Measurements from ENCODE around the gene MTA2. TPM values are rescaled to one million over a fixed set of nuclear protein-coding genes. Genes with fewer than 3 reads are reported as not detected.
"Not testable (repeated sequence)": the region's sequence is repeated elsewhere in the genome, so short reads cannot be mapped to it uniquely, and the experiment has no call there.

MTA2 gene
- total RNA-seq, 2 experiments from 2014 or later, result 270 to 299 TPM

DNA sequence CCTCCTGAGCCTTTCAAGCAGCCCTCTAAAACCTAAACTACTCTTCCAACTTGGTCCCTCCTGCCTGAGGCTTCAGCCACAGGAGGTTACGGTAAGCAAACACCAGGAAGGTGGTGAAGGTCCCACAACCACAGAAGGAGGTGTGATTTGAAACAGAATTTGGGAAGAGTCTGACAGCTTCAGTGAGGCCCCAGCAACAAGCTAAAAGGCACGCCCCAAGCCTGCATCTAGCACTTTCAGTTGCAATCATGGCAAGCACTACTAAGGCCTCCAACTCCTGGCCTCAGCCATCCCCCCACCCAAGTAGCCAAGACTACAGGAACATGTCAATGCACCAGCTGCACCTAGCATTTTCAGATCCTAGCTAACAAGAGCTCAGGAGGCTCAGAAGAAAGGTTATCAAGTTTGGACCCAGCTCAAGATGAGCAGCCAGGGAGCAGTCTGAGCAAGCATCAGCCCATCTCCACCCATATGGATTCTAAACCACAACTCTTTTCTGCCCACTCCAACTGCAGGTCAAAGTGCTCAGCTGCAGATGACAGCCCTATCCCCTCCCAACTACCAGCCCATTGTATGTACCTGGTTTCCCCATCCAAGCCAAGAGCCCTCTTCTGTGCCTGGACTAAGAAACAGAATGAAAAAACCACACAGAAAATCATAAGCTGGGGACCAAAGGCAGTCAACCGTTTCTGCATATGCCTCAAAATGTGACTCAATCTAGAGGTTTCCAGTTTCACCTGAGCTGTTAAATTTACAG is 44.6 kb downstream of the MTA2 start:
- no peaks in the 10 kb centered on the region for H3K27me3 Mint-ChIP-seq
- H3K4me3 Mint-ChIP-seq, result peak overlapping the region; percentile 75
- H3K27ac Mint-ChIP-seq, result peak overlapping the region; percentile 99
- no peaks in the 10 kb centered on the region for H3K9me3 Mint-ChIP-seq
- H3K36me3 Mint-ChIP-seq (ENCODE audit: low read depth), result peaks cover 36% of the 10 kb centered on the region
- ChIA-PET CTCF (interaction anchor here (0.6 to 11.8 kb wide), 11 partner anchors 12 to 324 kb away, joined by 3 to 85 read pairs (median 3); partner anchors contain the start of genes AHNAK, SLC3A2 and TUT1), POLR2A (interaction anchor here (0.6 to 1.5 kb wide), 5 partner anchors 13 to 45 kb away, joined by 3 to 7 read pairs (median 5); partner anchors contain the start of genes EEF1G, MTA2 and TUT1)
- DNase-seq, result peak; percentile 87
- peaks cover 92% of the 10 kb centered on the region for H3K4me1 Mint-ChIP-seq

DNA sequence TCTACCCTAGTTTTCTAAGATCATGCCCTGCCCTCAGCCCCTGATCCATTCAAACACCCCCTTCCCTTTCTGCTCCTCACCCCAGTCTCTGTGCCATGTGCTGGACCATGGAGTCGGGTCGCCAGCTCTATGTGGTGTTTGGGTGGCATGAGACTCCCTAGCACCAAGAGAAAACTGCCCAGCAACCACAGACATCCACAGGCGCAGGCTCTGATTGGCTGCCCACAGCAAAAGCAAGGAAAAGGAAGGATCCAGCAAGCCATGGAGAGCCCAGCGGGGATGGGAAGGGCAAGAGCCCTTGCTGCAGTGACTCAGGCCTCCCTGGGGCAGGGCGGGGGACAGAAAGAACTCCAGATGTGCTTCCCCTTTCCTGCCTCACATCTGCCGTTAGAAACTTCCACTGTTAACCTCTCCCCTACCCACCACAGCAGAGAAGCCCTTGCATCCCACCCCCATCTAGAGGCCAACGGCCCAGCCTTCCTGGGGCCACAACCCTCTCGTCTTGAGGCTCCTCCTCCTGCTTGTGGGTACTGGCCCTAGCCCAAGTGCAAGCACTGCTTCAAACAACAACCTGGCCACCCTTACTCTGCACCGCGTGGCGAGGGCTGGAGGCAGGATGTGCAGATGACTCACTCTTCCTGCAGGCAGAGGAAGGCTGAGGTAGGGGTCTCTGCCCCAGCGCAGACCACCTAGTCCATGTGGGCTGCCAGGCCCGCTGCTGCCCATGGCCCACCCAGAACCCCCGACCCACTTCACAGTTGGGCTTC is 45.4 kb downstream of the MTA2 start:
- peak; percentile 92 for DNase-seq
- H3K4me1 Mint-ChIP-seq, result peaks cover 95% of the 10 kb centered on the region
- H3K27ac Mint-ChIP-seq, result peak overlapping the region; percentile 99
- ChIA-PET CTCF (interaction anchor here (0.7 to 11.8 kb wide), 9 partner anchors 13 to 166 kb away, joined by 3 to 85 read pairs (median 5); partner anchors contain the start of genes AHNAK and TUT1), POLR2A (interaction anchor here (1.1 to 1.5 kb wide), 4 partner anchors 9 to 35 kb away, joined by 3 to 7 read pairs (median 5); partner anchors contain the start of genes AHNAK, EEF1G and TUT1)
- H3K27me3 Mint-ChIP-seq, result no peaks in the 10 kb centered on the region
- no peaks in the 10 kb centered on the region for H3K9me3 Mint-ChIP-seq
- H3K36me3 Mint-ChIP-seq (ENCODE audit: low read depth), result peaks cover 31% of the 10 kb centered on the region
- peak overlapping the region; percentile 75 for H3K4me3 Mint-ChIP-seq

DNA sequence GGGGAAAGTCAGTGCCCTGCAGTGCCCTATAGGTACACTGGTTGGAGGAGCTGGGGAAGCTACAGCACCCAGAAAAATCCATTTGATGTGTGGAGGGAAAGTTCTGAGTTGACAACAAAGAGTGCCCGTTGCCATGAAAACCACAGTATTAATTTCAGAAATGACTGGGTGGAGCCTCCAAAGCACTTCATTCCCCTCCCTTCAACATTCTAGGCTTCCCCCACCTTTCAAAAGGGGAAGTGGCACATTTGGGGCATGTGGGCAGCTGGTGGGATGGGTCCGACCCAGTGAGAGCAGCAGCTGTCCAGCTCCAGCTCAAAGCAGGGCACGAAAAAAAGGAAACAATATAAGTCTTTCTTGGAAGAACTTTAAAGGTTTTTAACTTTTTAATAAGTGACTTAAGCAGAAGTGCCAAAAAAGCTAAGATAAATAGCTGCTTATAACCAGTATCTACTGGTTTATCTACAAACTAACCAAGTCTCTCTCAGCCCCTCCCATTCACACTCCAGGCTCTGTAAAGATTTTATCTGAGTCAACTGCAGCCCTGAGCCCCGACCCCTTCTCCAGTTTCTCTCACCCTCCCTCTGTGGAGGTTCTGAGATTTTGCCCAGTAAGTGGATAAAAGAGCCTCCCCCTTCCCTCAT is 46.1 kb downstream of the MTA2 start:
- H3K4me1 Mint-ChIP-seq, result peaks cover 96% of the 10 kb centered on the region
- DNase-seq, result peak; percentile 82
- POLR2A ChIA-PET, result interaction anchor here (1.3 kb wide), 1 partner anchor 9 kb away, joined by 5 read pairs; the partner anchor contains the start of gene AHNAK
- CTCF ChIA-PET, result interaction anchor here (0.6 to 11.8 kb wide), 7 partner anchors 12 to 1651 kb away, joined by 3 to 85 read pairs (median 6); partner anchors contain the start of genes AHNAK, FERMT3 and TUT1
- H3K4me3 Mint-ChIP-seq, result peak overlapping the region; percentile 75
- no peaks in the 10 kb centered on the region for H3K27me3 Mint-ChIP-seq
- H3K36me3 Mint-ChIP-seq (ENCODE audit: low read depth), result peaks cover 28% of the 10 kb centered on the region
- no peaks in the 10 kb centered on the region for H3K9me3 Mint-ChIP-seq
- peak overlapping the region; percentile 99 for H3K27ac Mint-ChIP-seq

DNA sequence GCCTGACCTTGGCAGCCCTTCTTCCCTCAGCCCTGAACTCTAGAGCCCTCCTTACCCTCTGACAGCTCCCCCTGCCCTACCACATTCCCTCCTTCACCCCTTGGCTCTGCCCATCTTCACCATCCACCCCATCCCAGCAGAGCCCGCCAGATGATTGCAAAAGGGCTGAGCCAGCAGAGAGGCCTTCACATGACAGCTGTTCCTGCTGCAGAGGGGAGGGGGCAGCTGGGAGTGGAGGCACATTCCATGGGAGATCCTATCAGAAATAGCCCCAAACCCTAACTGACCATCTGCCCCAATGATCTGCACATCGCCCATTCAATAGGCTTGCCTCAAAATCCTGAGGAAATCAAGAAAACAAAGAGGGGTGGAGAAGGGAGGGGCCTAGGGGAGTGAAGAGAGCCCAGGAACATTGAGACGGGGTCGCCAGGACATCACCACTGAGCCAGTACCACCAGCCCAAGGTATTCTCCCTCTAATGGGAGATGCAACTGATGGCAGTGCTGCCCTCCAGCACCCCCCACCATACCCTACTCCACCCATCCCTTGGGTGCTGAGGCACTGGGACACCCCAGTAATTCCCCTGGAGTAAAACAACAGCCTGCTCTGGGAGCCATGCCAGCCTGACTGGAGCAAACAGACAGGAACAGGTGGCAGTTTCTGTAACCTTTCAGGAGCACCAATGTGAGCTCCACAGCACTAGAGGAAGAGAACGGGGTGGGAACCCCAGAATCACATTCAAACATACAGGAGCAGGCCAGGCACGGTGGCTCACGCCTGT is 47.1 kb downstream of the MTA2 start:
- peaks cover 2% of the 10 kb centered on the region for H3K27me3 Mint-ChIP-seq
- no peaks in the 10 kb centered on the region for H3K9me3 Mint-ChIP-seq
- H3K4me1 Mint-ChIP-seq, result peaks cover 96% of the 10 kb centered on the region
- peak overlapping the region; percentile 99 for H3K27ac Mint-ChIP-seq
- ChIA-PET CTCF (interaction anchor here (0.7 to 11.8 kb wide), 6 partner anchors 11 to 160 kb away, joined by 3 to 85 read pairs (median 32); partner anchors contain the start of genes AHNAK and TUT1), POLR2A (interaction anchor here (1.3 kb wide), 1 partner anchor 8 kb away, joined by 5 read pairs; the partner anchor contains the start of gene AHNAK)
- DNase-seq, result no peak
- H3K36me3 Mint-ChIP-seq (ENCODE audit: low read depth), result peaks cover 18% of the 10 kb centered on the region
- H3K4me3 Mint-ChIP-seq, result peak overlapping the region; percentile 75

DNA sequence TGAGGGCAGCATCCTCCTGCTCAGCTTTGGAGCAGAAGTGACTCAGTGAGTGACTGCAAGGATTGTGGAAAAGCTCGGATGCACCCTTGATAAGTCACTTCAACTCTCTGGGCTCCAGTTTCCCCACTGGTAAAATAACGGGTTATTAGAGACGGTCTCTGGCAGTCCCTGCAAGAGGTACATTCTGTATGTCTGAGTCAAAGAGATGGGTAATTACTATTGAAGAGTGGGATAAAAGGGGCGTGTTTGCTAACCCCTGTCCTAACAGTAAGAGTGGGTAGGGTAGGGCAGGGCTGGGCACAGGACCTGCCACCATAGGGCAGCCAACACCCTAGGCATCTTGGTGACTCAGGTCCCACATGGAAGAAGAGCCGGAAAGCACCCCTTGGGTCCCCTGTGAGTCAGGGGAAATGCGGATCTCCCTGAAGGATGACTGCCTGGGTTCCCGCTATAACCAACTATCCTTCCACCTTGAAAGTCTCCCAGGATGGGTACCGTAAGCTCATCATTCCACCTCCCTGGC is 47.8 kb downstream of the MTA2 start:
- H3K27ac Mint-ChIP-seq, result peak overlapping the region; percentile 99
- no peak for DNase-seq
- peaks cover 11% of the 10 kb centered on the region for H3K36me3 Mint-ChIP-seq (ENCODE audit: low read depth)
- CTCF ChIA-PET, result interaction anchor here (1.6 to 11.8 kb wide), 3 partner anchors 10 to 132 kb away, joined by 6 to 85 read pairs (median 57); no protein-coding TSS in a partner anchor
- POLR2A ChIA-PET, result interaction anchor here (1.4 kb wide), 1 partner anchor 10 kb away, joined by 4 read pairs; no protein-coding TSS in a partner anchor
- no peaks in the 10 kb centered on the region for H3K9me3 Mint-ChIP-seq
- H3K4me3 Mint-ChIP-seq, result no peak overlapping the region
- H3K27me3 Mint-ChIP-seq, result peaks cover 2% of the 10 kb centered on the region
- H3K4me1 Mint-ChIP-seq, result peaks cover 90% of the 10 kb centered on the region

DNA sequence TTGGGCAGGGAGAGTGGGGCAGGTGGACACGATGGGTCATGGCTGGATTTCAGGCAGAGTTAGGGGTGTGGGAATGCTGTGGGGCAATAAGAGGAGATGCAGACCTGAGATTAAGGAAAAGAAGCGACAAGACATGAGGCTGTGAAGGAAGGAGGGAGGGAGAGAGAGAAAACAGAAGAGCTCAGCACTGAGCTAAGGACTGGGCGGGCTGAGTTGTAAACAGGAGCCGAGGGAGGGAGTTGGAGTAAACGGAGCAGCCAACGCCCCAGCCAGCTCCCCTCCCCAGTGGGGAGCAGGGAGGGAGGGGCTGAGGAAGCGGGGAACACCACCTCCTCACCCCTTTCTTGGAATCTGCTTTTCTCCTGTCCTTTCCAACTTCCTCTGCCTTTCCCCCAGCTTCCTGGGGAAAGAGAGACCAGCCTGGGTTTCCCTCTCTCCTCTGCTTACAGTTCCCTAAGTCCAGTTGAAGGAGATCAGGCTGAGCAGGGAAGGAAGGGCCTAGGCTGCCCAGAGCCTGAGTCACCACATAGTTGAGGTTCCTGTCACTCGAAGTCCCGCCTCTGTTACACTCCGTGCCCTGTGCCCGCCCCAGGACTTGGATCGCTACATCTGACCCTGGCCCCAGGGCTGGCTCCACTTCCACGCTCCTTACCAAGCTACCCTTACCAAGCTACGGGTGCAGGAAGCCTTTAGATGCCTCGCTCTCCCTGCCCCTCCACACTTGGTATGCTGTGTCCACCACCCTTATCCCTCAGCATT is 48.4 kb downstream of the MTA2 start:
- peak overlapping the region; percentile 99 for H3K27ac Mint-ChIP-seq
- peaks cover 9% of the 10 kb centered on the region for H3K36me3 Mint-ChIP-seq (ENCODE audit: low read depth)
- peaks cover 88% of the 10 kb centered on the region for H3K4me1 Mint-ChIP-seq
- CTCF ChIA-PET, result interaction anchor here (0.6 to 11.8 kb wide), 6 partner anchors 10 to 159 kb away, joined by 3 to 85 read pairs (median 8); no protein-coding TSS in a partner anchor
- POLR2A ChIA-PET, result interaction anchor here (0.5 to 1.4 kb wide), 3 partner anchors 9 to 126 kb away, joined by 3 to 4 read pairs (median 4); partner anchors contain the start of gene EEF1G
- H3K27me3 Mint-ChIP-seq, result peaks cover 2% of the 10 kb centered on the region
- no peaks in the 10 kb centered on the region for H3K9me3 Mint-ChIP-seq
- DNase-seq, result peak; percentile 70
- peak overlapping the region; percentile 33 for H3K4me3 Mint-ChIP-seq

DNA sequence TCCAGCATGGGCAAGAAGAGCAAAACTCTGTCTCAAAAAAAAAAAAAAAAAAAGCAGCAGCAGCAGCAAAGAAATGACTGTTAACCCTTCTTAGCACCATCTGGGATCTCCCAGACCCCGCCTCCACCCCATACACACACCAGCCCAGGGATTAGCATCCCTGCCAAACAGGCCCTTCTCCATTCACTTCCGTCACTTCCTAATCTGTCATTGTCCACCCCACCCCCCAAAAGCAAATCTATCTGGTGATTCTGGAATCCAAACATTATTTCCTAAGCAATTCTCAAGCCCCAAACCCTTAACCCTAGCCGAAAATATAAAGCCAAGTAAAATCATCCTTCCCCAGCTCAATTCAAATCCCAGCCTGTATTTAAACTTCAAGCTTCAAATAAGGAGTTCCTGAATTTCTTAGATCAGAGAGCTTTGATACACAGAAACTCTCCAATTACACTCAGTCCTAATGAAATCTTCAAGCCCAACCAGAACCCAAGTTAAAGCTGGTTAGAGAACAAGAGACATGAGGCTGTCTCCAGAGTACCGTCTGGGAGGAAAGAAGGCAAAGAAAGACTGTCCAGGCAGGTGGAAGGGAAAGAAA is 49.1 kb downstream of the MTA2 start:
- peaks cover 9% of the 10 kb centered on the region for H3K27me3 Mint-ChIP-seq
- H3K36me3 Mint-ChIP-seq (ENCODE audit: low read depth), result peaks cover 6% of the 10 kb centered on the region
- POLR2A ChIA-PET, result interaction anchor here (0.6 to 1.4 kb wide), 4 partner anchors 8 to 119 kb away, joined by 3 to 4 read pairs (median 4); partner anchors contain the start of genes EEF1G and UQCC3
- CTCF ChIA-PET, result interaction anchor here (1.2 to 11.8 kb wide), 7 partner anchors 8 to 158 kb away, joined by 3 to 85 read pairs (median 10); partner anchors contain the start of gene EEF1G
- DNase-seq, result no peak
- peaks cover 89% of the 10 kb centered on the region for H3K4me1 Mint-ChIP-seq
- peak overlapping the region; percentile 33 for H3K4me3 Mint-ChIP-seq
- peak overlapping the region; percentile 99 for H3K27ac Mint-ChIP-seq
- H3K9me3 Mint-ChIP-seq, result no peaks in the 10 kb centered on the region

DNA sequence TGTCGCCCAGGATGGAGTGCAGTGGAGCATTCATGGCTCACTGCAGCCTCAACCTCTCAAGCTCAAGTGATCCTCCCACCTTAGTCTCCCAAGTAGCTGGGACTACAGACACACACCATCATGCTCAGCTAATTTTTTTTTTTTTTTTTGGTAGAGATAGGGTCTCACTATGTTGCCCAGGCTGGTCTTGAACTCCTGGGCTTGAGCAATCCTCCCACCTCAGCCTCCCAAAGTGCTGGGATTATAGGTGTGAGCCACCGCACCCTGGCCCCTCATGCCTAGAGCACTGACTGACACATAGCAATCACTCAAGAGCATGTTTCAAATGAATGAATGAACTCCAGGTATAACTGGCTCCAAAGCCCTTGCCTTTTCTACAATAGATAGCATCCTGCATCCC is 51.2 kb downstream of the MTA2 start:
- peaks cover 11% of the 10 kb centered on the region for H3K27me3 Mint-ChIP-seq
- H3K4me3 Mint-ChIP-seq; H3K36me3 Mint-ChIP-seq (ENCODE audit: low read depth); DNase-seq; POLR2A ChIA-PET; H3K9me3 Mint-ChIP-seq: not testable (repeated sequence)
- peaks cover 73% of the 10 kb centered on the region for H3K4me1 Mint-ChIP-seq
- CTCF ChIA-PET, result interaction anchor here (0.7 to 4.3 kb wide), 5 partner anchors 7 to 126 kb away, joined by 4 to 57 read pairs (median 14); partner anchors contain the start of gene TUT1
- H3K27ac Mint-ChIP-seq, result peak overlapping the region; percentile 99

DNA sequence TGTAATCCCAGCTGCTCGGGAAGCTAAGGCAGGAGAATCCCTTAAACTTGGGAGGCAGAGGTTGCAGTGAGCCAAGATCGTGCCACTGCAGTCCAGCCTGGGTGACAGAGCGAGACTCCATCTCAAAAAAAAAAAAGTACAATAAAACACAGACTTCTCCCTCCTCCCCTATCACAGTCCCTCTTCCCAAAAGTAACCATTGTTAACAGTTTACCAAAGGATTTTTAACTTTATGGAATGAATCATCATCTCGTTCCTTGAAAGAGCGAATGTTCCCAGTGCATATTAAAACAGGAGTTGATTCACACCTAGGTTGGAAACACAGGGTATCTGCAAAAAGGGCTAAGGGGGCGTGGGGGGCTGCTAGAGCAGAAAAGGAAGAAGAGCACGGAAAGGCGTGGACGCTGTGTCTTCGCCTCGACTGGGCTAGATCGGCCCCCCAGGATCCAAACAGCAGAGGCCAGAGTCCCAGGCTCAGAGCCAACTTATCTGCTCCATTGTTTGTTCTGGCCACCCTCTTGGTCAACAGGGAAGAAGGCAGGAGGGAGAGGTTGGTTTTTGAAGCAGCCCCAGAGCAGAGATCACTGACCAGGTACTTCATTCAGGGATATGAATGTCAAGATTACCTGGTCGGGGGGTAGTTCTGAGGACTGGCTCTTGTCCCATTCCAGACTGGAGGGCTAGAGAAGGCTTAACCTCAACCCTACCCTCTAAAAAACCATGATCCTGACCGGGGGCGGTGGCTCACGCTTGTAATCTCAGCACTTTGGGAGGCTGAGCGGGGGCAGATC is 52.9 kb downstream of the MTA2 start:
- Mint-ChIP-seq H3K36me3 (ENCODE audit: low read depth) (peaks cover 2% of the 10 kb centered on the region), H3K4me1 (peaks cover 70% of the 10 kb centered on the region), H3K27me3 (peaks cover 11% of the 10 kb centered on the region), H3K27ac (no peak overlapping the region), H3K4me3 (no peak overlapping the region), H3K9me3 (no peaks in the 10 kb centered on the region)
- DNase-seq, result no peak
- ChIA-PET POLR2A (no interaction called here), CTCF (interaction anchor here (2.2 to 10.0 kb wide), 3 partner anchors 9 to 124 kb away, joined by 11 to 83 read pairs (median 14); no protein-coding TSS in a partner anchor)

Measured in activated CD4-positive, alpha-beta T cell treated with anti-CD3 and anti-CD28 coated beads, Interleukin-2, amount 10 ng/mL, durations not matched to agents 7 days and 5 days (primary cell).